GM21367 (cell line): ENCODE results near the gene STKLD1.

ENCODE experiments used
- ATAC-seq: cut with Tn5 transposase; IDR thresholded peaks from one replicate; pipeline ENCODE4 v1.9.1; 2021; ENCODE audit not compliant: unreplicated experiment

The STKLD1 gene

GRCh38 chr9:133405508-133406438, 29.6 kb downstream of the STKLD1 start:
- ATAC-seq, result no peak

- no peak for ATAC-seq
Observed at GRCh38 chr9:133406480-133407307, 30.5 kb downstream of the STKLD1 start.

- ATAC-seq, result no peak
Observed at GRCh38 chr9:133408042-133408441, 31.9 kb downstream of the STKLD1 start.

GRCh38 chr9:133415170-133415569, 39.0 kb downstream of the STKLD1 start:
- ATAC-seq, result no peak

GRCh38 chr9:133417541-133418461, 41.6 kb downstream of the STKLD1 start, which contains the start of gene REXO4:
REXO4 (minus strand) TSS chr9:133418010; CDS start chr9:133417844, 166 bp downstream.
- ATAC-seq, result peak; percentile 57

GRCh38 chr9:133419005-133419404, 42.8 kb downstream of the STKLD1 start:
- no peak for ATAC-seq

GRCh38 chr9:133420392-133420827, 44.2 kb downstream of the STKLD1 start:
- no peak for ATAC-seq

GRCh38 chr9:133421615-133422542, 45.7 kb downstream of the STKLD1 start, which contains the start of gene ADAMTS13:
ADAMTS13 (plus strand) TSS chr9:133422367; CDS start chr9:133422444, 77 bp downstream.
- no peak for ATAC-seq

GRCh38 chr9:133423216-133423615, 47.0 kb downstream of the STKLD1 start:
- no peak for ATAC-seq

GRCh38 chr9:133424187-133424586, 48.0 kb downstream of the STKLD1 start:
- no peak for ATAC-seq

GRCh38 chr9:133425049-133425632, 49.0 kb downstream of the STKLD1 start:
- ATAC-seq, result no peak

- no peak for ATAC-seq
Observed at GRCh38 chr9:133426011-133426410, 49.8 kb downstream of the STKLD1 start.

- no peak for ATAC-seq
Observed at GRCh38 chr9:133427658-133428348, 51.6 kb downstream of the STKLD1 start.

- no peak for ATAC-seq
Observed at GRCh38 chr9:133428617-133429101, 52.5 kb downstream of the STKLD1 start.

- no peak for ATAC-seq
Observed at GRCh38 chr9:133429214-133429613, 53.0 kb downstream of the STKLD1 start.

- ATAC-seq, result no peak
Observed at GRCh38 chr9:133429641-133430161, 53.5 kb downstream of the STKLD1 start.

- ATAC-seq, result no peak
Observed at GRCh38 chr9:133430244-133430643, 54.1 kb downstream of the STKLD1 start.

GRCh38 chr9:133433351-133433843, 57.2 kb downstream of the STKLD1 start:
- ATAC-seq, result no peak
